Thyroid gland (tissue), 4 donors: ENCODE results near the gene LONP2. TPM values are rescaled to one million over a fixed set of nuclear protein-coding genes. Genes with fewer than 3 reads are reported as not detected.

Source experiments
- DNase-seq, 2 donors: peaks; one replicate each; pipeline ENCODE4 v3.0.0-alpha.2; 2019
- H3K27ac ChIP-seq, 3 donors: fragments of 200-600 bp; sonication (generic); 1 replicate in 2 of 3; 2 replicates in 1 of 3; pipeline ENCODE4 v1.5.1; 2016 to 2019; ENCODE audit warnings: mild to moderate bottlenecking in 1 of 3, moderate library complexity in 1 of 3
- H3K27me3 ChIP-seq: fragments of 200-600 bp; sonication (generic); one replicate; pipeline ENCODE4 v1.5.1; 2019
- H3K36me3 ChIP-seq, 2 donors: fragments of 200-600 bp; sonication (generic); one replicate each; pipeline ENCODE4 v1.5.1; 2016 to 2019
- H3K4me1 ChIP-seq, 2 donors: fragments of 200-600 bp; sonication (generic); one replicate each; pipeline ENCODE4 v1.5.1; 2017 to 2019
- H3K4me3 ChIP-seq, 3 donors: fragments of 200-600 bp; sonication (generic); replicated peaks in 1 of 3; 1 replicate in 2 of 3; 2 replicates in 1 of 3; pipeline ENCODE4 v1.5.1; 2016; ENCODE audit warnings: mild to moderate bottlenecking in 1 of 3
- H3K9me3 ChIP-seq: fragments of 200-600 bp; sonication (generic); one replicate; pipeline ENCODE4 v1.5.1; 2017
- CTCF ChIP-seq, 6 experiments: fragments of 200-600 bp in 3 of 6; fragments of 450-650 bp in 3 of 6; sonication (generic) in 3 of 6; IDR thresholded peaks; one replicate each; pipeline ENCODE4 v1.5.1; 2016 to 2019; ENCODE audit warnings: antibody characterized with exemption in 6 of 6, mild to moderate bottlenecking in 2 of 6, inconsistent platforms in 1 of 6, moderate library complexity in 1 of 6
- POLR2A ChIP-seq, 2 donors: fragments of 450-650 bp; IDR thresholded peaks; one replicate each; pipeline ENCODE4 v1.6.1; 2017; ENCODE audit warnings: antibody characterized with exemption in 2 of 2, mild to moderate bottlenecking in 2 of 2, moderate library complexity in 1 of 2
- WGBS, 2 donors: methylation state at CpG; one replicate each; pipeline ENCODE4 v1.1.5; 2017; 5-methylcytosine and 5-hydroxymethylcytosine counted together
- intact Hi-C: fragments of 100-400 bp; cut with DNase I; formaldehyde crosslinking; loops from one replicate; pipeline ENCODE4 v1.15.1; 2023
- total RNA-seq, 4 donors: library from RNA; depleted of rRNA; stranded (reverse); fragments of >200 nt; gene quantifications; one replicate each; pipeline ENCODE4 v1.2.3, GENCODE V29; 2016

The LONP2 gene
- total RNA-seq, 4 donors from 2014 or later = 108 to 124 (median 116) TPM

GRCh38 chr16:48321317-48322036 is 77.4 kb downstream of the LONP2 start:
- Histone ChIP-seq H3K4me1 (peaks cover 43 to 46% of the 10 kb centered on the region in 2 donors), H3K27ac (no peak overlapping the region), H3K27me3 (no peaks in the 10 kb centered on the region), H3K4me3 (no peak overlapping the region), H3K36me3 (no peaks in the 10 kb centered on the region), H3K9me3 (no peaks in the 10 kb centered on the region)
- no peak for DNase-seq
- TF ChIP-seq CTCF (IDR thresholded peaks at IDR 0.05) (no peak), POLR2A (IDR thresholded peaks at IDR 0.05) (no peak)
- 87 to 92% methylated on average over 2 of the region's 2 CpGs for WGBS, 2 donors
- intact Hi-C loops = no loop called here

- no peaks in the 10 kb centered on the region for H3K36me3 ChIP-seq
- 67 to 69% methylated on average over 7 of the region's 7 CpGs for WGBS, 2 donors
- H3K4me3 ChIP-seq = no peak overlapping the region
- TF ChIP-seq CTCF (IDR thresholded peaks at IDR 0.05) = no peak
- TF ChIP-seq POLR2A (IDR thresholded peaks at IDR 0.05) = no peak
- no peak overlapping the region for H3K27ac ChIP-seq
- no peak for DNase-seq
- intact Hi-C loops = no loop called here
- no peaks in the 10 kb centered on the region for H3K9me3 ChIP-seq
- H3K27me3 ChIP-seq = no peaks in the 10 kb centered on the region
- peaks cover 18 to 28% of the 10 kb centered on the region in 2 donors for H3K4me1 ChIP-seq
Measured at GRCh38 chr16:48323783-48324775, 80.0 kb downstream of the LONP2 start.

- WGBS, 2 donors = 83% methylated on average over 4 of the region's 4 CpGs
- TF ChIP-seq POLR2A (IDR thresholded peaks at IDR 0.05) (no peak), CTCF (IDR thresholded peaks at IDR 0.05) (no peak)
- no peak overlapping the region for H3K4me3 ChIP-seq
- intact Hi-C loops = no loop called here
- H3K9me3 ChIP-seq = no peaks in the 10 kb centered on the region
- no peak for DNase-seq
- H3K27ac ChIP-seq = no peak overlapping the region
- no peaks in the 10 kb centered on the region for H3K36me3 ChIP-seq
- H3K27me3 ChIP-seq = no peaks in the 10 kb centered on the region
- H3K4me1 ChIP-seq = peaks cover 6 to 13% of the 10 kb centered on the region in 2 donors
Measured at GRCh38 chr16:48326915-48327314, 82.8 kb downstream of the LONP2 start.

- peaks cover 0 to 7% of the 10 kb centered on the region in 2 donors for H3K4me1 ChIP-seq
- no peaks in the 10 kb centered on the region for H3K27me3 ChIP-seq
- no peak for TF ChIP-seq POLR2A (IDR thresholded peaks at IDR 0.05)
- WGBS, 2 donors = 77 to 85% methylated on average over 4 of the region's 4 CpGs
- H3K4me3 ChIP-seq = no peak overlapping the region
- no peaks in the 10 kb centered on the region for H3K9me3 ChIP-seq
- no peak overlapping the region for H3K27ac ChIP-seq
- DNase-seq = no peak
- peaks cover 1 to 2% of the 10 kb centered on the region in 2 donors for H3K36me3 ChIP-seq
- intact Hi-C loops = no loop called here
Measured at GRCh38 chr16:48329138-48329537, 85.0 kb downstream of the LONP2 start.

GRCh38 chr16:48330189-48330840 is 86.2 kb downstream of the LONP2 start:
- intact Hi-C loops = no loop called here
- H3K27ac ChIP-seq = no peak overlapping the region
- no peaks in the 10 kb centered on the region for H3K9me3 ChIP-seq
- H3K4me1 ChIP-seq = peaks cover 0 to 4% of the 10 kb centered on the region in 2 donors
- 93 to 96% methylated on average over 2 of the region's 2 CpGs for WGBS, 2 donors
- no peak for TF ChIP-seq CTCF (IDR thresholded peaks at IDR 0.05)
- TF ChIP-seq POLR2A (IDR thresholded peaks at IDR 0.05) = no peak
- no peak overlapping the region for H3K4me3 ChIP-seq
- no peaks in the 10 kb centered on the region for H3K27me3 ChIP-seq
- H3K36me3 ChIP-seq = peaks cover 13% of the 10 kb centered on the region in 2 donors
- no peak for DNase-seq
